GM19324 (cell line): ENCODE results near the gene GPRIN3.

Experiments used
- ATAC-seq: cut with Tn5 transposase; IDR thresholded peaks from one replicate; pipeline ENCODE4 v1.9.1; 2021; ENCODE audit warnings: mild to moderate bottlenecking, moderate library complexity; ENCODE audit not compliant: unreplicated experiment, low FRiP score

GPRIN3 gene

DNA sequence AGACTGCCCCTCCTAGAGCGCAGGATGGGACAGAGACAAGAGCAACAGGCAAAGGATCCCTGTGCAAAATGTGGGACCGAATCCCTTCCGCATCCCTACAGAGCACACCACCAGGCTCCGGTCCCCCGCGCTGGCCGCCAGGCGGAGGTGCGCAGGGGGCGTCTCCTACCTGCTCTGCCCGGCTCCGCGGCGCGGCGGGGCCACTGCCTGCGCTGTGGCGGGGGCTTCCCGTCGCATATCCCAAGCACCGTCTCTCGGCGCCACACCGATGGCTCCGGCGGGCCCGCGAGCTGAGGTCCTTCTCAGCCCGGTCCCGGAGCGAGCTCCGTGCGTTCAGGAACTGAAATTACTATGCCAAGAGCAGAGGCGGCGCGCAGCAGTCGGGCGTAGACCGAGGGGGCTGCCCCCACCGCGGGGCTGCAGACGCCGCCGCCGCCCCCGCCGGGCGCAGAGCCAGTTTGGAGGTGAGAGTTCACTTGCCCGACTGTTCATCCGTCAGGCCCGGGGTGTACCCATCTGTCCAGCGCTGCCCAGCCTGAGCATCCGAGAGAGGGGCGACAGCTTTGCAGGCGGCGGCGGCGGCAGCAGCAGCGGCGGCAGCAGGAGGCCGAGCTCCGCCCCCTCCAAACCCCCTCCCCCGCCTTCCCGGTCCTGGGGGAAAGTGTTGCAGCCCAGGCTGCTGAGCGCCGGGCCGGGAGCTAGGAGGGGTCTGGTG is at the start of gene GPRIN3:
Gene GPRIN3 (minus strand): TSS at position 355 of the 715 bp plus-strand sequence. CDS start 57,690 bp downstream, outside the sequence.
- ATAC-seq: peak; percentile 81

DNA sequence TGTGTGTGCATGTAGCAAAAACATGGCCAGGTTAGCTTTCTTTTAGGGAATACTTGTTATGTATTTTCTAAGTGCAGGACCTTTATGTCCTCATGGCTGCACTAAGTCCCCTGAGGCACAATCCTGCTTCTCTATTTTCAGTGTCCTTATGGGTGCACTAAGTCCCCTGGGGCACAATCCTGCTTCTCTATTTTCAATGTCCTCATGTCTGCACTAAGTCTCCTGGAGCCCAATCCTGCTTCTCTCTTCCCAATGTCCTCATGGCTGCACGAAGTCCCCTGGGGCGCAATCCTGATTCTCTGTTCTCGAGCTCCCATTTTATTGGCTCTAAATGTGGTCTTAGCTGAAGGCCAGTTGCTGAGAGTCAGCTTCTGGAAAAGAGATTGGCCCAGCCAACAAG is 49.7 kb upstream of the GPRIN3 start:
- no peak for ATAC-seq

DNA sequence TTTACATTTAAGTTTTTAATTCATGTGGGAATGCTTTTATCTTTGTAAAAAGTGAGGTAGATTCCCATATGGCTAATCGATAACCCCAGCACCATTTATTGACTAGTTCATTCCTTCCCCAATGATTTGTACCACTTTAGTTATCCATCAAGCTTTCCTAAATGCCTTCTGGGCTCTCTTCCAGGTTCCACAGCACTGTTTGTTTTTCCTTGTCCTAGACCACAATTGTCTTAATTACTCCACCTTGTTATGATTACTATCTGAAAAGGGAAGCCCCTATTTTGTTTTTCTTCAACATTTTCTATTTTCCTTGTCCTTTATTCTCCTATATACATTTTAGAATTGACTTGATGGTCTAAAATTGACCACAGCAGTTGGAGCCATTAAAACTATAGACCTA is 48.5 kb upstream of the GPRIN3 start:
- ATAC-seq: no peak

DNA sequence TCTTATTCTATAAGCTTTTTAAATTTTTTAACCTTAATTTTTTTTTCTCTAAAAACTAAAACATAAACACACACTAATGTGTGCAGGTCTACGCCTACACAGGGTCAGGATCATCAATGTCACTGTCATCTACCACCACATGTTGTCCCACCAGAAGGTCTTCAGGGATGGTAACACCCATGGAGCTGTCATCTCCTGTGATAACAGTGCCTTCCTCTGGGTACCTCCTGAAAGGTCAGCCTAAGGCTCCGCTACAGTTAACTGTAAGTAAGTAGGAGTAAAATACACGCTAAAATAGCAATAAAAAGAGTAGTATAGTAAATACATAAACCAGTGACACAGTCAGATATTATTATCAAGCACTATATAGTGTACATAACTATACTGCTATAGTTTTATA is 45.9 kb upstream of the GPRIN3 start:
- ATAC-seq: no peak

DNA sequence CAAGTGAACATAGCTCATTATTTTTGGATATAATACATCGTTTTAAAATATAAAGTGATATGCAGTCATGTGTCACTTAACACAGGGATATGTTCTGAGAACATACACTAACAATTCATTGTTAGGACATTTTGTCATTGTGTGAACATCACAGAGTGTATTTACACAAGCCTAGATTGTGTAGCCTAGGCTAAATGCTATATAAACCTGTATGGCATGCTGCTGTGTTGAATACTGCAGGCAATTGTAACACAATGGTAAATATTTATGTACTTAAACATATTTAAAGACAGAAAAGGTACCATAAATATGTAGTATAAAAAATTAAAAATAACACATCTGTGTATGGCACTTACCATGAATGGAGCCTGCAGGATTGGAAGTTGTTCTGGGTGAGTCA is 44.9 kb upstream of the GPRIN3 start:
- no peak for ATAC-seq

DNA sequence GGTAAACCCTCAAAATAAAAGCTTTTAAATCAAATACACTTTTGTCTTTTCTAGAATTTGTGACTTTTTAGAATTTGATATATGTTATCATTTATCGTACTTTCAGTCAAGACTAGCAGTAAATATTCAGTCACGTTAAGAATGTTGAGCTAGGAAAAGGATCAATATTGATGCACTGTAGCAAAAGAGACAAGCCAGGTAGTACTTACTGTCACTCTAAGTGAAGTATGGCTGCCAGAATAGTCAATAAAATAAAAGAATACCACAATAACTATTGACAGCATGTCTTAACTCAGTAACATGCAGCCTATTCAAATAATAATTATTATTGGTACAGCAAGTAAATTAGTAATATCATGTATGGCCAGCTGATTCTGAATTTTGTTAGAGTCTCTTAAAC is 43.6 kb upstream of the GPRIN3 start:
- no peak for ATAC-seq

DNA sequence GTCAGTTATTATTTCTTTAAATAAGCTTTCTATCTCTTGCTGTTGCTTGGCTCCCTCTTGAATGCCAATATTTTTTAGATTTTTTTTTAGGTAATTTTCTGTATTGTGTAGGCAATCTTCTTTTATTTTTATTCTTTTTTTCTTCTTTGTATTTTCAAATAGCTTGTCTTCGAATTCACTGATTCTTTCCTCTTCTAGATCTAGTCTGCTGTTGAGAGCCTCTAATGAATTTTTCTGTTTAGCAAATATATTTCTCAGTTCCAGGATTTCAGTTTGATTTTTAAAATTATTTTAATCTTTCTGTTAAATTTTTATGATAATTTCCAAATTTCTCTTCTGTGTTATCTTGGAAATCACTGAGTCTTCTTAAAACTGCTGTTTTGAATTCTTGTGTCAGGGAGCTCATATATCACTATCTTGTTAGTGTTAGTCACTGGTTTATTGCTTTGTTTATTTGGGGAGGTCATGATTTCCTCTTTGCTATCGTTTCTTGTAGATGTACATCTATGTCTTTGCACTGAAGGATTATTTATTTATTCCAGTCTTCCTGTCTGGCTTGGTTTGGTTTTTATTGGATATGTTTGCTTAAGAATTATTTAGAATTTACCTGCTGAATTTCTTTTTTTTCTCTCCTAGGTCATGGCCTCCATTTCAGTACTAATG is 39.9 kb upstream of the GPRIN3 start:
- no peak for ATAC-seq

DNA sequence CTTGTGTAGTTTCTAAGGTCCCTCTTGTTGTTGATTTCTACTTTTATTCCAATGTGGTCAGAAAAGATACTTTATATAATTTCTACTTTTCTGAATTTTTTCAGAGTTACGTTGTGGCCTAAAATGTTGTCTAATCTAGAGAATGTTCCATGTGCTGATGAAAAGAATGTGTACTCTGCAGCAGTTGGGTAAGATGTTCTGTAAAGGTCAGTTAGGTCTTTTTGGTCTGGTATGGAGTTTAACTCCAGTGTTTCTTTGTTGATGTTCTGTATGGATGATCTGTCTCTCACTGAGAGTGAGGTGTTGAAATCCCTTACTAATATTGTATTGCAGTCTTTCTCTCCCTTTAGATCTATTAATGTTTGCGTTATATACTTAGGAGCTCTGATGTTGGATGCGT is 37.0 kb upstream of the GPRIN3 start:
- ATAC-seq: no peak

DNA sequence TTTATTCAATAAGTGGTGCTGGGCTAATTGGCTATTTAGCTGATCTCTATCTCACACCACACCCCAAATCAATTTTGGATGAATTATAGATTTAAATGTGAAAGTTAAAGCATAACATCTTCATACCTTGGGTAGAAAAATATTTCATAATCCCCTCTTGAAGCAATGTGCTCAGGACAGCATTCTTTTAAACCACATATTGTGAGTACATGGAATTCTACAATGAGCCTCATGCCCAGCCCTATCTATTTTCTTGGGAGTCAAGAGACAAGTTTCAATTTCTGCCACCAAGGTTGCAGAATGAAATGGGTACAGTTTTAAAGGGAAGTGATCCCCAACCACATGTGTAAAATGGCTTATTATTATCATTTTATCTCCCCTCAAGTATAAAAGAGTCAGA is 30.6 kb upstream of the GPRIN3 start:
- no peak for ATAC-seq

DNA sequence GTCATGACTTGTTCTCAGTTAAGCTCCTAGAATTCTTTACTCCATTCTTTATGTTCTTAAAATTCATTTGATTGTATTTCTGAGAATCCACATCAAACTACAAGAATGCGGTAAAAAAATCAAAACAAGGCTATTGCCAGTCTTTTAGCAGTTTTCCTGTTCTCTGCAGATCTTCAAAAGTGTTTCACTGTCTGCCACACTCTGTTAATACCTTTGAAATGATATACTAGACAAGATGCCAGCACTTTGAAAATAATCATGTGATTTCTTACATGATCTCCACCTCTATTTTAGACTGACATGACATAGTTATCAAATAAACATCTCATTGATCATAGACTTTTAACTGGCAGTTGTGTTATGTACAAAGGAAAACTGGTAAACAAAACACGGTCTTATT is 30.1 kb upstream of the GPRIN3 start:
- no peak for ATAC-seq

DNA sequence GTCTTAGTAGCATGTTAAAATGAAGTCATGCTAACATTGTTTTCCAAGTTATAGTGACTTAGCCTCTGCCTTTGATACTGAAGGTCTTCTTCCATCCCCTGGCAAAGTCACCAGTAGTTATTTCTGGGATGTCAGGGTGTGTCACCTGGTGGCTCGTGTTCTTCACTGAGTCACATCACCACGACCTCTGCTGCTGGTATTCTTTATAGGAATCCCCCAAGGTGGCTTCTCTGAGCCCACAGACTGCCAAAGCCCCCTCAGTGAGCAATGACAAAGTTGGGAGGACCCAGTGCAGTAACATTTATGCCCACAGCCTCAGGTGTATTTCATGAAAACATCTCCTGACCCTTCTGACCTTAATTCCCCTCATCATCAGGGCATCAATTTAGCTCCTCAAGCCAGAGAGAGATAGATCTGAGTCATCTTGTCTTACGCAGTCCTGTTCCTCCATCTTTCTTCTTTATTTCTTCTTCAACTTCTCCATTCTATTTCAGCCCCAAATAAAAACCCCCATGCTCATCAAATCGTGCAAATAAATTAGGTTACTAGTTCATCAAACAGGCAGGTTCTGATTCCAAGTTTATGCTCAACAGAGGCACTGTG is 29.3 kb upstream of the GPRIN3 start:
- no peak for ATAC-seq

DNA sequence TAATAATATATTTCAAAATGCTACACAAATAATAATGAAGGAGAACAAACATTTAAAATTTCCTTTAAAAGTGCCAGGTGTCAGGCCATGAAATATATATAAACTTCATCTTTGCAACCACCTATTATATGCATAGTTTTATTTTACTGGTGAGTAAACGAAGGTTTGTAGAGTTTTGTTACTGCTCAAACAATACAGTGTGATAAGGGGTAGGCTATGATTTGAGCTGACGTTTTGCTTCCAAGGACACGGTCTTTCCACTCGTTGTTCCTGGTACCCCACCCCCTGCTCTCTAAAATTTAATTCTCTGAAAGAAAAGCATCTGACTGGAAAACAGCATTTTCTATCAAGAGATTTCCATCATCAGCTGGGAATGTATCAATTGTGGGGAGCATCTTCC is 27.2 kb upstream of the GPRIN3 start:
- ATAC-seq: no peak

DNA sequence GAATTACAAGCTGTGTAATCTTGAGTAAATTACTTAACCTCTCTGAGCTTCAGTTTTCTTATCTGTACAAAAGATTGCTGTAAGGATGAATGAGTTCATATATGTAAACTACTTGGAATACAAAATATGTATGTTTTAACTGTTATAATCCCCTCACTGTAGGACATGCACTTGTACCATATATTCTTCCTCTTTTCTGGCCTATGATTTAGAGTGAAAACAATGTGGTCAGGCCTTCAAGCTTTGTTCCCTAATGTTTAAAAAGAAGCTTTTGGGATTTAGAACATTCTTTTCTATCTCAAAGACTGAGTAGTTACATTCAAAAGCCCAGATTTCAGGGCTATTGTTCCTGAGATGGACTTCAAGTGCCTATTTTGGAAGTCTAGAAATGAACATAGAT is 26.7 kb upstream of the GPRIN3 start:
- no peak for ATAC-seq

DNA sequence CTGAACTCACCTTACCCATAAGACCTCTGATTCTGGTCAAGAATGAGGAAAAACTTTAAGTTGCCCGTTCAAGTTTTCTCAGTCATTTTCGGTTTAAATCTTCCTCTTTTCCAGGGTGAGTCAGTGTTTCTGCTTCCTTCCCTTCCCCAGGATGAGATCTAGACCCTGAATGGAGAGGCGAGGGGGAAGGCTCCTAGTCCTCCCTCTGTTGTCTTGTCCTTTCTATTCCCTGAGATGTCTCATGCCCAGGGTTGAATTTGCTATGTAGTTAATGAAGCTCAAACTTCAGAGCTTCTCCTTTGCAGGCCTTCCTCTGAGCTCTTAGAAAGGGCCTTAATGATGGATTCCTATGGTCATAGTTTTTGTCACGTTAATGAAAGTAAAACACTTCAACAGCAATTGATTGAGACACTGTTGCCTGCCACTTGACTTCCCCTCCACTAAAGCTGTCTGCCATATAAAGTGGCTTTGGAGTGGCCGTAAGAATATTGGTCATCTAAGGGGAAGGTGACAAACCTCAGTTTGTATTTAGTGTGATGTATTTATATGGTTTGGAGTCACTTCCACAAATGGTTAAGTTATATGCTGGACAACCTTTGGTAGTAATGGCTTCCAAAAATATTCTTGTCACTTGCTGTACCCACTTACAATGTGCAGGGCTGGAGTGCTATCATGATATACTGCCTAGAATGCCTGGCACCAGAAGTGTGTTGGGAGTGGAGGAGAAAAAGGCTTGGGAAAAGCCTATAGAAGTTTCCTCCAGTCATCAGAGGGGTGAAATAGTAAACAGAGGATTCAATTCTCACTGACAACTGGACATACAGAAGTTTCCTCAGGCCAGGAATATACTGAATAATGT is 24.3 kb upstream of the GPRIN3 start:
- ATAC-seq: no peak

DNA sequence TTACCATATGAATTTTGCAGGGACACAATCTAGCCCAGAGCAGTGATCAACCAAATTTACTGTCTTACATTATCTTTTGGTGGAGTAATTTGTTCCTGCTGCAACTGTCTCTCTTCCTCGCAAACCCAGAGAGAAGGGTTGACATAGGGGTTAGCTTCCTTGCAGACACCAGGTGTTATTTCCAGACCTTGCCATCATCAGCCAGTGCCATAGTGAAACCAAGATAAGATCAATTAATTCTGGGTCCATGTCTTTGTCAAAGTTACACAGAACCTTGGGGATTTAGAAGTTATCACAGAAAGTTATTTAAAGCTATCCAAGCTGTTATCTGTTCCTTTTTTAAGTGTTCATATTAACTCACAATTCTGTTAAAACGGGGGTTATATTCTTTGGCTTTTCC is 23.6 kb upstream of the GPRIN3 start:
- no peak for ATAC-seq

DNA sequence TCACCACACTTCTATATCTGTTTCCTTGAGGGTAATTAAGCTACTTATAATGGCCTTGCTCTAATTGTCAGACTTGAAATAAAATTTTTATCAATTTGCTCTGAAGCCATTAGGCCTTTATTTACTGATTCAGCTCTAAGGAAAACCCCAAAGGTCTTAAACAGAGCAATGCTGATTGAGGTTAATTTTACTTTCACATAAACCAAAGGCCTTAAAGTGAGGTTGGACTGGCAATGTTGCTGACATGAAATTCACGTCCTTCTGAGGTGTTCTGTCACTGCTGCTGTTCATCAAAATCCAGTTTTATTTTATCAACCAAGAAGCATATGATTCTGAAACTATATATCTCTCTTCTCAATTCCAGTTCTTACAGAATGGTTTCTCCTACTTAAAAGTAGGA is 21.7 kb upstream of the GPRIN3 start:
- no peak for ATAC-seq

DNA sequence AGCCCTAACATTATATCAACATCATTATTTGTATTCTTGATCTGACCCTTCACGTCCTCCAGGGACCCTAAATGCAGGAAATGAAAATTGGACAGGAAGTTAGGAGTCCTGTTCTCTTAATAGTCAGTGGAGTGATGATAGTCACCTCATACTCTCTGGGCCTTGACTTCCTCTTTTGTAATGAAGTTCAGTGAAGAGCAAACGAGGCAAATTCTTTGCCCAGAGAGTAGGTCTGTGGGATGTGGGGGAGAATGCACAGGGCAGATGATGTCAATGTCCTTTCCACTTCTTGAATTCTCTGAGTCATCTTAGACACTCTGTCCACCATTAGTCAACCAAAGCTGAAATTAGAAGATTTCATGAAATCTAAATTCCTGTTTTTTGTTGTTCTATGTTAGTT is 17.1 kb upstream of the GPRIN3 start:
- peak; percentile 80 for ATAC-seq

DNA sequence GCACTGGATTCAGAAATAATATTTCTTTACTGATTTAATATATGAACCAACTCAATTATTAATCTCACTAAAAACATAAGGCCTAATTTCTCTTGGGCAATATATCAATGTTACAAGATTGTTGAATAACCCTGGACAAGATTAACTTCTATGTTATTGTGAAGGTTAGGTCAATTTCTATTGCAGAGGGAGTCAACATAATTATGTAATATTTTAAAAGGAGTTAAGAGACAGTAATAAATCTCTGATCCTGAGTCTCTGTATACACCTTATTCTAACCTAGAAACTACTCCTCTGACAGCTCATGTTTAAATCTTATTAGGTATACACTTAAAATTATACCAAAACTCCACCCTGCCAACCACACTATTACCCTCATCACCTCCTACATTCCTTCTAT is 15.1 kb upstream of the GPRIN3 start:
- ATAC-seq: no peak

DNA sequence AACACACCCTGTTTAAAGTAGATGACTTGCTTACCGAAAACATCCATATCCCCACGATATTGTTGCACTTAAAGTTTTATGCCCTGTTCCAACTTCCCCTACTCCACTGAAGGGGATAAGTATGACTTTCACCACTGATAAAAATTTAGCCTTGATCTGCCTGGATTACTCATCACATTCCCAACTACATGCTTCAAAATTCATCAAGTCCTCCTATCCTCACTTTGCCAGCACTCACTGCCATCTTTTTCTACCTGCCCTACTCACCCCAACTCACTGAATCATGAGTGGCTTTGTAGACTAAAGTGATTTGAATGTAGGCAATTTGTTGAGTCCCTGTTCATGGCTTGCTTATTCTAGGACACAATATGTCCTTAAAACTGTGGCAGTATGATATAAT is 12.2 kb upstream of the GPRIN3 start:
- ATAC-seq: no peak

DNA sequence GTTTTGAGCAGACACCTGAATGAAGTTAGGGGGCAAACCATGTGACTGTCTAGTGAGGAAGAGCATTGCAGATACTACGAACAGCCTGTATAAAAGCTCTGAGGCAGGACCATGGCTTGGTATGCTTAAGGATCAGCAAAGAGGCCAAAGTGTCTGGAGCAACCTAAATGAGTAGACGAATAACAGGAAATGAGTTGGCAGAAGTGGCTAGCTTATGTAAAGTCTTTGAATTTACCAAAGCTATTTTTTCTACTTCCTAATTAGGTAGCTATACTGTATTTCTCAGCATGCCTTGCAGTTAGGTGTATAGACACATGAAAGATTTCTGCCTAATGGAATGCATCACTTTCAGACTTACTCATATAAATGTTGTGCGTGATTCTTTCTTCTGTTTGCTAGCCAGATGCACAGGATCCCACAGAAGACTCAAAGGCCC is 9.3 kb upstream of the GPRIN3 start:
- ATAC-seq: peak; percentile 58

DNA sequence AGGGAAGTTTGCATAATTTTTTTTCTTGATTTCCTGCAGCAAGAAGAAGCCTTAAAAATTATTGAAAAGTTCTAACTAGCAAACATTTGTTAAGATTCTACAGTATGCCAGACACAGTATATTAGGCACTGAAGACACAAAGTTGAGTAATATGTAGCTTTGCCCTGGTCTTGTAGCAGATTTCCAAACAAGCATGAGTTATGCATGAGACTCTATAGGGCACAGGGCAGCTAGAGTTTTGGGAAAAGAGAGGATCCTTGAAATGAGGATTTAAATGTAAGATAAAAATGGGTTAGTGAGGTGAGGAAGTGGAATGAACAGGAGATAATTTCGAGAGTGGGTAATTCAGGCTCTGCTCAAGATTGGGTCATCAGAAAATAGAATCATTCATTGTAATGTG is 8.6 kb upstream of the GPRIN3 start:
- ATAC-seq: no peak
